A549 treated with ZK216348 at 1 μM for 4 hours (cell line): ENCODE results near the gene TAGLN2. TPM values are rescaled to one million over a fixed set of nuclear protein-coding genes. Genes with fewer than 3 reads are reported as not detected.

Experiments used
- total RNA-seq: library from RNA; stranded (reverse); fragments of 200-300 nt; extraction: Qiagen RNA extraction; gene quantifications from 5 replicates; pipeline ENCODE4 v1.2.3, GENCODE V29; 2022; ENCODE audit warnings: low read depth

The TAGLN2 gene
- total RNA-seq = 993 to 1,093 TPM (median 1,041 TPM) in 5 replicates

DNA sequence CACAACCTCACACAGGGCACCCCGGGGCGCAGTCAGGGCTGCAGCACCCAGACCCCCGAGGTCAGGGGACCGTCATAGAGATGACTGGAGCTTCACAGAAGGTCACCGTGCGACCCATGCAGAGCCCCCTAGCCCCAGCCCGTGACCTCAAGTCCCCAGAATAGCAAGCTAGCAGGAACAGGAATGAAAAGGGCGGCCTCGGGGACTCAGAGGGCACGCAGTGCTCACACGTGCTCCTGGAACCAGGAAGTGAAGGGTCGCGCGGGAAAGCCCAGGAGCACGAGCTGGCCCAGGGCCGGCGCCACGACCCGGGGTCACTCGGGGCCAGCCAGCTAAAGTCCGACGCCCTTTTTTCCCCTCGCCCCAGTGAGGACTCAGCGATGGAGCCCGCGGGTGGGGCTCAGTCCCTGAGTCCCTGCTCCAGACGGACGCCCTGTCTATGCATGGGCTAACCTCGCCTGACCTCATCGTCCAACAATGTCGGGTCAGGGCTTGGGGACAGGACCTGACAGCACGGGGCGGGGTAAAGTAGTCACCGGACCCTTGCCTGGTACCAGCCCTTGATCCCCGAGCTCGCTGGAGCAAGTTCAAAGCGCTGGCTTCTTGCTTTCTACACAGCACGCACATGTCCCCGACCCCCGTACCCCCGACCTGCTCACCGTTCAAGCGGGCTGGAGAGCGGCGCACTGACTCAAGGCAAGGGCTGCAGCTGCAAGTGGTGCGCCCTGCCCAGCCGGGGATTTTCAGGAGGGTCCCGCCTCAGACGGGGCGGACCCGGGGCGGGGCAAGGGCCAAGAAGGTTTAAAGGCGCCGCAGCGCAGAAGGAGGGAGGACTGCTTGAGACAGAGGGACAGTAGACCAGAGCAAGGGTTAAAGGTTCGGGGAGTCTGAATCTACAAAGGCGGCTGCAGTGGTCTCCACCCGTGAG lies at the start of gene TAGLN2:
TAGLN2 (minus strand) TSS at position 717 of the 928 bp plus-strand sequence. CDS start 4,998 bp downstream, outside the sequence.

DNA sequence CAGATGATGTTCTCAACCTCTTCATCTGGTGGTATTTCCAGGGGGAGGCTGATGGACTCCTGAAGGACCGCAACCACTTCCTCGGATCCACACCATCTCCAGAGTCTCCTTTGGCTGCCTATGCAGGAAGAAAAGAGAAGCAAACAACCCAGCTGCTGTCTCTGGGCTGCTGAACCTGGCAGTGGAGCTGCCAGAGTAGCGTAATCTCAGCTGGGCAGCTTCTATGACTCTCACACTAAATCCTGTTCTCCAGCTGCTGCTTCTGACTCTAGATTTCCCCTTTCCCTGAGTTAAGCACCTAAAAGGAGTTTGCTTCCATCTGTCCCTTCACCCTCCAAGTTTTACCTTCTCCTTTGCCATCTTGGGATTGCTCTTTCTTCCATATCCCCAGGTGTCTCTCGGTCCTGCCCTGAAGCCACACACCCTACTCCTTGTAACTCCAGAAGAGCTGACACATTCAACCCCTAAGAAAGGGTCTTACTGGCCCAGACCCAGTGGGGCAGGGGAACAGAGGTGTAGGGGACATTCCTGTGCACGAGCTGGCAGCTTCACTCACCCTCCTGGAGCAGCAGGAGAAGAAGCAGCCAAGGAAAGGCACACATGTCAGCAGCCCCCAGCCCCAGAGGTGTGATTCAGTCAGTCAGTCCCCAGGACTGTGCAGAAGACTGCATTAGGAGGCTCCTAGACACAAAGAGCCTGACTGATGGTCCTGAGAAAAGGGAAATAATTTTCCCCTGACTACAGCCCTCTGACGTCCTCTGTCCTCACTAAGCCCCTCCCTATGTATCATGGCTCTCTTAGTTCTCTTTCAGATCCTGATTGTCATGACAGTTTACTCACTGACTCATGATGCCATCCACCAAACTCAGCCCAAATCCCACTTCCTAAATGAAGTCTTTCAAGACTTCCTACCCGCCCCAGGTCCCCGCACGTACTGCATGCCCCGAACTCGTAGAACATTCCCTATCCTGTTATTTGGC lies 28.5 kb upstream of the TAGLN2 start, which contains the start of gene SLAMF9:
SLAMF9 (minus strand) TSS at position 702 of the 980 bp plus-strand sequence; CDS start at position 602, 100 bp downstream.

DNA sequence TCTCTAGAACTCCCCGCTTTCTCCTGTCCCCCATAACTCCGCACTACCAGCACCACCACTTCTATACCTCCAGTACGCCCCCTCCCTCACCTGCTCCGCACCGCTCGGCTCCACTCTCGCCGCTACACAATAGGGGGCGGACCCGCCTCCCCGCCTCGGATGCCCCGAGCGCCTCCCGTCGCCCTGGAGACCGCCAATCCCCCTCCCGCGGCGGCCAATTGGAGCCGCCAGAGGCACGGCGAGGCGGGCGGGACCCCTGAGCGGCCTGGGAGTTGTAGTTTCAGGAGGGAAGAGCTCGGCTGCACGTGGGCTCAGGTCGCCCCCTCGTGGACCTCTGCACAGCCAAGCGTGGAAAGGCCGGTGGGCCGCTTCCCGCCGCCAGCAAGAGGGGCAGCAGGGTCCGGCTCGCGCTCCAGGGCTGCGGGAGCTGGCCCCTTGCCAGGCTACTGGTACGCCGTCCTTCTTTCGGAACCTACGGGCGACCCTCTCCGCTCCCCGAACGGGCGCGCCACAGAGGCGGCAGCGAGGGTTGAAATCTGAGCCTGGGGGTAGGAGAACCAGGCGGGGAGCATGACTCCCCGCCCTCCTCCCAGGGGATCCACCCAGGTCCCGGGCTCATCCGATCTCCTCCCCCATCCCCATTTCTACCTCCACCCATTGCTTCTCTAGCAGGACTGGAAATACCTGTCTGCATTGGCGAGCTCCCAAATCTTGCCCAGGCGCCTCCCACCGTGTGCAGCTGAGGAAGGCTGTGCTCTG lies 20.4 kb upstream of the TAGLN2 start, which contains the start of gene IGSF9:
IGSF9 (minus strand) TSS at position 131 of the 759 bp plus-strand sequence. CDS start 2,159 bp downstream, outside the sequence.

DNA sequence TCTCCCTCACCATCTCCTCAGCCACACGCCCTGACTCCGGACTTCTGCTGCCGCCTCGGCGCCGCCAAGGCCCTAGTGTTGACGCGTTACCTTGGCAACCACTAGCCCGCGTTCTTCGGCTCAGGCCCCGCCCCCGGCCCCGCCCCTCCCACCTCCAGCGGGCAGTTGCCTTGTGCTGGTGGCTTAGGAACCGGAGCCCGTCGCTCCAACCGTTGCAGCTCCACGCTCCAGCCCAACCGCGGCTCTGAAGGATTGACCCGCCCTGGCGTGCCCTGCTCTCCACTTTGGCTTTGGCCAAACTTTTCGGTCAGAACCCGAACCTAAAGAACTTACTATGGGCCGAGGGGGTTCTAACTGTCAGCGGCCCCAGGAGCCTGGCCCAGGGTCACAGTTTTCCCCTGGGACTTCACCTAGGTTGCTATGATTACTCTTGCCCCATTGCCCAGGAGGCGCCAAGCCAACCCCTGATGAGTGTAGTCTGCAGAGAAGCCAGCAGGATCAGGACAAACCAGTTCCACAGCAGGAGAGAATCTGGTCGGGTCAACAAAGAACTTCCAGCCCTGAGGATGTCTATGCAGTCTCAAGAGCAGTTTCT lies 25.1 kb downstream of the TAGLN2 start, which contains the start of gene CFAP45:
CFAP45 (minus strand) TSS at position 80 of the 595 bp plus-strand sequence; CDS start at position 13, 67 bp downstream.

Other genes with a start within 250 kb of the TAGLN2 start
- not detected in 5 replicates for gene CRP, start 210.9 kb downstream of the TAGLN2 start, total RNA-seq
- 39.6 to 76.2 TPM (median 74.2 TPM) in 5 replicates for gene DUSP23, start 144.5 kb downstream of the TAGLN2 start, total RNA-seq
- not detected in 5 replicates for gene FCRL6, start 123.1 kb downstream of the TAGLN2 start, total RNA-seq
- gene SLAMF8, start 98.6 kb downstream of the TAGLN2 start, total RNA-seq = 0.11 to 0.12 TPM in 2 of 5 replicates, not detected in the others
- not detected in 5 replicates for gene VSIG8, start 62.9 kb downstream of the TAGLN2 start, total RNA-seq
- 0.32 to 1.1 TPM (median 0.62 TPM) in 5 replicates for gene CFAP45, start 25.3 kb downstream of the TAGLN2 start, total RNA-seq
- gene IGSF9, start 20.1 kb upstream of the TAGLN2 start, total RNA-seq = 0.12 to 0.33 TPM (median 0.29 TPM) in 5 replicates
- gene SLAMF9, start 28.7 kb upstream of the TAGLN2 start, total RNA-seq = 0.19 to 0.75 TPM (median 0.39 TPM) in 4 of 5 replicates, not detected in the other
- gene PIGM, start 106.5 kb upstream of the TAGLN2 start, total RNA-seq = 3.0 to 5.1 TPM (median 4.9 TPM) in 5 replicates
- not detected in 5 replicates for gene KCNJ10, start 144.7 kb upstream of the TAGLN2 start, total RNA-seq
- gene KCNJ9, start 156.0 kb upstream of the TAGLN2 start, total RNA-seq = not detected in 5 replicates
- 3.7 to 10.6 TPM (median 9.2 TPM) in 5 replicates for gene IGSF8, start 173.1 kb upstream of the TAGLN2 start, total RNA-seq
- 0.12 to 0.14 TPM (median 0.13 TPM) in 3 of 5 replicates, not detected in the others for gene ATP1A2, start 190.3 kb upstream of the TAGLN2 start, total RNA-seq
- not detected in 5 replicates for gene ATP1A4, start 226.1 kb upstream of the TAGLN2 start, total RNA-seq